Right forelimb (tissue), 1 donor: ENCODE results near the gene MLXIPL.
"Not testable (repeated sequence)": the region's sequence is repeated elsewhere in the genome, so short reads cannot be mapped to it uniquely, and the experiment has no call there.

Experiments
- DNase-seq: peaks from one replicate; pipeline ENCODE4 v3.0.0-alpha.2; 2018

The MLXIPL gene, protein sequence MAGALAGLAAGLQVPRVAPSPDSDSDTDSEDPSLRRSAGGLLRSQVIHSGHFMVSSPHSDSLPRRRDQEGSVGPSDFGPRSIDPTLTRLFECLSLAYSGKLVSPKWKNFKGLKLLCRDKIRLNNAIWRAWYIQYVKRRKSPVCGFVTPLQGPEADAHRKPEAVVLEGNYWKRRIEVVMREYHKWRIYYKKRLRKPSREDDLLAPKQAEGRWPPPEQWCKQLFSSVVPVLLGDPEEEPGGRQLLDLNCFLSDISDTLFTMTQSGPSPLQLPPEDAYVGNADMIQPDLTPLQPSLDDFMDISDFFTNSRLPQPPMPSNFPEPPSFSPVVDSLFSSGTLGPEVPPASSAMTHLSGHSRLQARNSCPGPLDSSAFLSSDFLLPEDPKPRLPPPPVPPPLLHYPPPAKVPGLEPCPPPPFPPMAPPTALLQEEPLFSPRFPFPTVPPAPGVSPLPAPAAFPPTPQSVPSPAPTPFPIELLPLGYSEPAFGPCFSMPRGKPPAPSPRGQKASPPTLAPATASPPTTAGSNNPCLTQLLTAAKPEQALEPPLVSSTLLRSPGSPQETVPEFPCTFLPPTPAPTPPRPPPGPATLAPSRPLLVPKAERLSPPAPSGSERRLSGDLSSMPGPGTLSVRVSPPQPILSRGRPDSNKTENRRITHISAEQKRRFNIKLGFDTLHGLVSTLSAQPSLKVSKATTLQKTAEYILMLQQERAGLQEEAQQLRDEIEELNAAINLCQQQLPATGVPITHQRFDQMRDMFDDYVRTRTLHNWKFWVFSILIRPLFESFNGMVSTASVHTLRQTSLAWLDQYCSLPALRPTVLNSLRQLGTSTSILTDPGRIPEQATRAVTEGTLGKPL

DNA sequence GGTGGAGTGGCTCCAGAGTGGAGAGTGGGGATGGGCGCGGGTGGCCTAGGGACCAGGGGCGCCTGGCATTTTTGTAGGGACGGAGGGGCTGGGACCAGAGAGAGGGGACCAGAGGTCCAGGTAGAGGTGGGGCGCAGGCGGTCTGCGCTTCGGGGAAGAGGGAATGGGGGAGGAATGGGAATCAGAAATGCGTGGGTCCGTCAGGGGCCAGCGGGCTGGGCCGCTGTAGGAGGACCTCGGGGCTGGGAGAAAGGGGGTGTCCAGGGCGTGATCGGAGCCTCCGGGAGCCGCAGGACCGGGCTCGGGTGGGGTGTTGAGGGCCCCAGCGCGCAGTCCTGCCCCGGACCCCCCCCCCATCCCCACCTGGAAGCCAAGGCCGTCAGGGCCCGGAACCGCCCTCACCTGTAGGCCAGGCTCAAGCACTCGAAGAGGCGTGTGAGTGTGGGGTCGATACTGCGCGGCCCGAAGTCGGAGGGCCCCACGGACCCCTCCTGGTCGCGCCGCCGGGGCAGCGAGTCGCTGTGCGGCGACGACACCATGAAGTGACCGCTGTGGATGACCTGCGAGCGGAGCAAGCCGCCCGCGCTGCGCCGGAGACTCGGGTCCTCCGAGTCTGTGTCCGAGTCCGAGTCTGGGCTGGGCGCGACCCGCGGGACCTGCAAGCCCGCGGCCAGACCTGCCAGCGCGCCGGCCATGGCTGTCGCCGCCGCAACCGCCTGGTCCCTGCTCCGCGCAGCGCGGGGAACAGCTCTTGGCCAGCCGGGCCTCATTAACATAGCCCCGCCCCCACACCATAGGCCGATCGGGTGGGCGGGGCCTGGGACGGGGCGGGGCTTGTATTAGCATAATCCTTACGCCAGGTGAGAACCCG, at the start of gene MLXIPL:
Gene MLXIPL (minus strand): TSS at position 725 of the 871 bp plus-strand sequence. CDS start 30 bp downstream, at position 695.
- DNase-seq, result peak; percentile 64

DNA sequence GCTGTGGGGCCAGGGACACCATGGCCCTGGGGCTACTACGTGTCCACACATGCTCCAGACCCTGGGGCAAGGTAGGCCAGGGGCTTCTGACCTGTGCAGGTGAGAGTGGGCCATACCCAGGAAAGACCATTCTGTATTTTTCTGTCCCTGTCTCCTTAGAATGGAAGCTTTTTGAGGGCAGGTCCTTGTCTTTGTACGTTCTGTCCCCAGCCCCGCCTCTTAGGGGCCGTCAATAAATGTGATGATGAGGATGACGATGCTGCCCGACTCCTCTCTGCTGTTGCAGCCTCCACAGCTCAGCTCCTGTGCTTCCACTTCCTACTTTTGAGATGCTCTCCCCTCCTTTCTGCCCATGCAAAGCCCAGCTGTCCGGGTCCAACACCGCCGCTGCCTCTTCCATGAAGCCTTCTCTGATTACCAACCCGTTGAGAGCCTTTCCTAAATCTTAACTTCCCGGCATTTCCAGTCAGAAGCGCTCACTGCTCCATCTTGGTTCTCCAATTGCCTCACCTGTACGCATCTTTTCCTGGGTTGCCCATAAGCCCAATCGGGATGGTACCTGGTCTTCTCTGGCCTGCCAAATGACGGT, 47.6 kb upstream of the MLXIPL start:
- no peak for DNase-seq

DNA sequence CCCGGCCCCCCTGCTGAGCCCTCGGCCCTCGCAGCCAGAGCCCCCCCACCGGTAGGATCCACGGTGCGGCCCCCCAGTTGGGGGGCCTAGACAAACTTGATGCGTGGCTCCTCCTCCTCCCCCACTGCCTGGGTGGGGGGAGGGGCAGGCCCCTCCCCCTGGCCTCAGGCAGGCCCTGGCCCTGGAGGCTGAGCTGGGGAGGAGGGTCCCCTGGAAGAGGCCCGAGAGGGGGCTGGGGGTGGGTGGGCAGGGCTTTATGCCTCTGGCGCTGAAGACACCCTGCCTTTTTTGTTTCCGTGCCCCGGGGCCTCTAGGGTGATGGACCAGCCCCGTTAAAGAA, 47.0 kb upstream of the MLXIPL start:
- DNase-seq, result no peak

DNA sequence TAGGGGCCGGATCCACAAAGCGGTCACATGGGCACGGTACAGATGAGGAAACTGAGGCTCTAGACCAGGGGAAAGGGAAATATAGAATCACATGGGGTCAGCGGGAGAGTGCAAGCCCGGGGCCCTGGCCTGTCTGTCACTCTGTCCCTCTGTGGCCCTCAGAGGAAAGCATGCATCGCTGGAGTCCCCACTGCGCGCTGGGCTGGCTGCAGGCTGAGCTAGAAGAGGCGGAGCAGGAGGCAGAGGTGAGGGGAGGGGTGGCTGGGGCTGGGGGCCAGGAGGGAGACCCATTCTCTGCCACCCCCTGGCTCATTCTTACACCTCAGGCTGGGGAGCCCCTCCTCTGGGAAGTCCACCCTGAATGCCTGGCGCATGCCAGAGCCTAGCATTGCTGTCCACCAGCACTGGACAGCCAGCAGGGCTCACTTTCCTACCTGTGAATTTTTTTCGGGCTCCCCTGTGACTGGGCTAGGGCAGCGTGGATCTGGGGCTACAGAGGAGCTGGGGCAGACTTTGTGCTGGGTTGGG, 45.6 kb upstream of the MLXIPL start:
- no peak for DNase-seq

DNA sequence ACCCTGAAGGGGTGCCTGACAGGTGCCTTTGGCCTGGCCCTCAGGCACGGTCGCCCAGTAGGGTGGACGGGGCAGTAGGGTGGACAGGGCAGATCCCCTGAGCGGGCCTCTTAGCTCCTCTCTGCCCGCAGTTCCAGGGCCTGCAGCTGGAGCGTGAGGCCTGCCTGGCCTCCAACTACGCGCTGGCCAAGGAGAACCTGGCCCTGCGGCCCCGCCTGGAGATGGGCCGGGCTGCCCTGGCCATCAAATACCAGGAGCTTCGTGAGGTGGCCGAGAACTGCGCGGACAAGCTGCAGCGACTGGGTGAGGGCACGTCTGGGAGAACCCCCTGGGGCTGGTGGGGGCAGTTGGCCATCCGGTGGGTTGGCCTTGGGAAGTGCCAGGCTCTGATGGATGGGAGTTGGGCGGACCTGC, 45.0 kb upstream of the MLXIPL start:
- no peak for DNase-seq

DNA sequence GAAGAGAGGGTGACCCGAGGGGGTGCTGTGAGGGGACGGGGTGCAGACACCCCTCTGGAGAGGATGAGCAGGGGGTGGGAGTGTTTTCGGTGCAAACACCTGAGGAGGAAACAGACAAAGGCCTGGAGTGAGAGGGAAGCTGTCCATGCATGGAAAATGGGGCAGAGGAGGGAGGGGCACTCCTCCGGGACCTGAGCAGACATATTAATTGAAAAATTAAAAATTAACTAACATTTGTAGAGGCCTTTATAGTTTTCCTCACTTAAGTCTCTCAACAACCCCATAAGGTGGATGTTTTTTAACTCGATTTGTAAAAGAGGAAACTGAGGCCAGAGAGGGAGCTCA, 44.5 kb upstream of the MLXIPL start:
- DNase-seq, result no peak

DNA sequence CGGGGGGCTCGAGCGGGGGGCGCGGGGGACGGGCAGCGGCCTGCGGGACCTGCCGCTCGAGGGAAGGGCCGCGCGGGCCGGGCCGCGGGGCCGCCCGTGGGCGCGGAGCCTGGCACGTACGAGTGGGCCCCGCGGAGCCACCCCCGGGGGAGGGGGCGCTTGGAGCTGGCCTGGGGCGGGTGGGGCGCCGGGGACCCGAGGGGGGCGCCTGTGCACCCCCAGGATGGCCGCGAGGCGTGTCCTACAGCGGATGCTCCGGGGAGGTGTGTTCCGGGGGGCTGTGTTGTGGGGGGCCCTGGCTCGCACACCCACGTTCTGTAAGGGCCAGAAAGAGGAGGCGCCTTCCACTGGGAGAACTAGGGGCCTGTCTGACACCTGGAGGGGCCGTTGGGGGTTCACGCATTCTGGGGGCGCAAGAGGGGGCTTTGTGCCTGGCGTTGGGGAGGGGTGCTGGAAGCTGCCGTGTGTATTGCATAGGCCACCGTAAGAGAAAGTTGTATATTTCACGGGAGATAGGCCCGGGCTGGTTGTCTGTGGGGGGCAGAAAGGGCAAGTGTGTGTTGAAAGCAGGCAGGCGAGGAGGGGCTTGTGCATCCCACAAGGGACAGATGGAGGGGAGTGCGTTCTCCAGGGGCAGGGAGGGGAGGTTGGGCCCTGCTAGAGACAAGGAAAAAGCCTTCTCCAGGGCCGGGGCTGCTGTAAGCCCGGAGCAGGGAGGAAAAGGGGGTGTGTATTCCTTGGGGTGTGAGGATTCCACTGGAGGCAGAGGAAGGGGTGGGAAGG, 44.0 kb upstream of the MLXIPL start:
- no peak for DNase-seq

DNA sequence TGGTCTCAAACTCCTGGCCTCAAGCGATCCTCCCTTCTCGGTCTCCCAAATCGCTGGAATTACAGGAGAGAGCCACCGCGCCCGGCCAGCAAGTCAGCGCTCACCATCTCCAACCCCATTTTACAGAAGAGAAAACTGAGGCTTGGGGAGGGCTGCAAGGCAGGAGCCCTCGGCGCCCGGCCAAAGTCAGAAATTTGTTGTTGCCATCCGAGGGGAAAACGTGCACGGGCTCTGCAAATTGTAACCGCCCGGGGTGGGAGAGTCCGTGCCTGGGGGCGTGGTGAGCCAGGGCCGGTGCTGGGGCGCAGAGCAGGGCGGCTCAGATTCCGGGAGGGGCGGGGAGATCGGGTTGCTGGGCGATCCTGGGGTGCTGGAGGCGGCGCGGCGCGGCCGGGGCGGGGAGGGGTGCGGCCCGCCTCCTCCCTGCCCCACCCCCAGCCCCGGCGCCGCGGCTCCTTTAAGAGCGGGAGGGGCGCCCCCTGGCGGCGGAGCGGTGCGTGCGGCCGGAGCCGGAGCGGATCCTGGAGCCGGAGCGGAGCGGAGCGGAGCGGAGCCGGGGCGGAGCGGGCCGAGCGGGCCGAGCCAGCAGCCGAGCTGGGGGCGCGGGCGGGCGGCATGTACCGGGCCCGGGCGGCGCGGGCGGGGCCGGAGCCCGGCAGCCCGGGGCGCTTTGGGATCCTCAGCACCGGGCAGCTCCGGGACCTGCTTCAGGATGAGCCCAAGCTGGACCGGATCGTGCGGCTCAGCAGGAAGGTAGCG, 43.2 kb upstream of the MLXIPL start, which contains the start of gene VPS37D:
Gene VPS37D (plus strand): TSS at position 488 of the 759 bp plus-strand sequence. CDS start 128 bp downstream, at position 616.
- DNase-seq, result peak; percentile 95

DNA sequence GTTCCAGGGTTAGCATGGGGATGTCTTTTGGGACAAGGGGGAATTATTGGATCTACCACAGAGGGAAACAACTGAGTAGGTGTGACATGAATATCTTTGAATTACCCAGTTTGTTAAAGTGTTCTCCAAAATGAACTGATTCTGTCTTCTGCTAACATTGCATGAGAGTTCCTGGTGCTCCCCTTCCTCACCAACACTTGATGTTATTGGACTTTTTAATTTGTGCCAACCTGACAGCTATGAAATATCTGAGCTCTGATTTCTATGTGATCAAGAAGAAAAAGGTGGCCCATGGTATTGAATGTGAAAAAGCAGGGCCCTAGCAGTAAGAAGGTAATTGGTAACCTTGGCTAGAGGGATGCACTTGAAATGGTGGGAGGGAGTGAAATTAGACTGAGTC, 38.7 kb upstream of the MLXIPL start:
- DNase-seq, result no peak

DNA sequence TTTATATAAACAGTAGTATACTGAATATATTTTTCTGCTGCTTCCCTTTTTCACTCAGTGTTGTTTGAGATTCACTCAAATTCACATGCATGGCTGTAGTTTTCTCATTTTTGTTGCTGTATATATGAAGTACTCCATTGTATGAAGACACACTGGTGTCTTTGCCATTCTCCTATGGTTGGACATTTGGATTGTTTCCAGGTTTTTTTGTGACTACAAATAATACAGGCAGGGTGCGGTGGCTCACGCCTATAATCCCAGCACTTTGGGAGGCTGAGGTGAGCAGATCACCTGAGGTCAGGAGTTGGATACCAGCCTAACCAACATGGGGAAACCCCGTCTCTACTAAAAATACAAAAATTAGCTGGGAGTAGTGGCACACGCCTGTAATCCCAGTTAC, 36.3 kb upstream of the MLXIPL start:
- not testable (repeated sequence) for DNase-seq

DNA sequence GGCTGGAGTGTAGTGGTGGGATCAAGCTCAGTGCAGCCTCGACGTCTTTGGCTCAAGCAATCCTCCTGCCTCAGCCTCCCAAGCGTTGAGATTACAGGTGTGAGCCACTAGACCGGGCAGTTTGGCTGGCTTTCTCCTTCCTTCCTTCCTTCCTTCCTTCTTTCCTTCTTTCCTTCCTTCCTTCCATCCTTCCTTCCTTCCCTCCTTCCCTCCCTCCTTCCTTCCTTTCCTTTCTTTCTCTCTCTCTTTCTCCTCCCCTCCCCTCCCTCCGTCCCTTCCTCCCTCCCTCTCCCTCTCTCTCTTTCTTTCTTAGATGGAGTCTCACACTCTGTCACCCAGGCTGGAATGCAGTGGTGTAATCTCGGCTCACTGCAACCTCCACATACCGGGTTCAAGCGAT, 35.7 kb upstream of the MLXIPL start:
- DNase-seq, result no peak

DNA sequence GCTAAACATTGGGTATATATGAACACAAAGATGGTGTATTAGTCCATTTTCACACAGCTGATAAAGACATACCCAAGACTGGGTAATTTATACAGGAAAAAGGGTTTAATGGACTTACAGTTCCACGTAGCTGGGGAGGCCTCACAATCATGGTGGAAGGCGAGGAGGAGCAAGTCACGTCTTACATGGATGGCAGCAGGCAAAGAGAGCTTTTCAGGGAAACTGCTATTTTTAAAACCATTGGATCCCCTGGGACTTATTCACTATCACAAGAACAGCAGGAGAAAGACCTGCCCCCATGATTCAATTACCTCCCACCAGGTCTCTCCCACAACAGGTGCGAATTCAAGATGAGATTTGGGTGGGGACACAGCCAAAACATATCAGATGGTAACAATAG, 31.0 kb upstream of the MLXIPL start:
- DNase-seq, result not testable (repeated sequence)

DNA sequence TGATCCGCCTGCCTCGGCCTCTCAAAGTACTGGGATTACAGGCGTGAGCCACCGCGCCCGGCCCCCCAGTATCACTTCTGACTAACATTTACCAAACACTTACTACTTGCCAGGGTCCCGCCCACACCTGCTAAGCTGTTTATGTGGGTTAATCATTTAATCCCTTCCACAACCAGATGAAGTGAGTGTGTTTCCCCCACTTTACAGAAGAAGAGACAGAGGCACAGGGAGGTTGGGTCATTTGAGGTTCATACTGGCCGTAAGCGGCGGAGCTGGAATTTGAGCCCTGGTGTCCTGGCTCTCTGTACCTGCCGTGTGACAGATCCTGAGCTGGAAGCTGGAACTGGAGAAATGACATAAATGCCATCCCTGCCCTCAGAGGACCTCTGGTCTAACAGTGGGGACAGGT, 28.2 kb upstream of the MLXIPL start:
- no peak for DNase-seq

DNA sequence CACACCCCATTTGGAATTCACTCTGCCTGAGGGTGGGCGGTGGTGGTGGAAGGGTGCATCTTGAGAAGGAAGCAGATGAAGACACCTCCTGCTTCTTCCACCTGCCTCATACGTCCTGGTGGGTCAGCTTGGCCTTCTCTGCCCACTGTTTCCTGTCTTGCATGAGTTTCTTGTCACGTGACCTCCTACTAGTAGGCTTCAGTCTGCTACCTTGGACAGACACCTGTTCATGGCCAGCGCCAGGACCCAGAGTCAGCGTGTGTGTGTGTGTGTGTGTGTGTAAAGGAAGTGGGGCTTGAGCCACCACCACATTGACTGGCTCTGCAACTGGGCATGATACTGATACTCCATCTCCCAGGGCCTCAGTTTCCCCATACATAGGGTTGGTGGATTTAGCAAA, 26.2 kb upstream of the MLXIPL start:
- DNase-seq, result no peak

DNA sequence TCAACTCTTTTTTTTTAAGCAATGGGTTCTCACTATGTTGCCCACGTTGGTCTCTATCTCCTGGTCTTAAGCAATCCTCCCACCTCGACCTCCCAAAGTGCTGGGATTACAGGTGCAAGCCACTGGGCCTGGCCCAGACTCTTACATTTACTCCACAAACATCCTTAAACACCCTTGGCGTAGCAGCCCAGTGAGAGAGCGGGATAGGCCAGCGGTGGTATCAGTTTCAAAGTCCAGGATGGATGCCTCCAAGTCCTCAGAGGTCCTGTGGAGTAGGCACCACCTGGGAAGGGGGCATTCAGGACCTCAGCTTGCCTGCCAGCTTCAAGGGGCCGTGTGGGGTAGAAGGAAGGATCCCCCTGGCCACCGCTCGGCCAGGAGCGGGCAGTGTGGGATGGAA, 25.3 kb upstream of the MLXIPL start:
- no peak for DNase-seq

DNA sequence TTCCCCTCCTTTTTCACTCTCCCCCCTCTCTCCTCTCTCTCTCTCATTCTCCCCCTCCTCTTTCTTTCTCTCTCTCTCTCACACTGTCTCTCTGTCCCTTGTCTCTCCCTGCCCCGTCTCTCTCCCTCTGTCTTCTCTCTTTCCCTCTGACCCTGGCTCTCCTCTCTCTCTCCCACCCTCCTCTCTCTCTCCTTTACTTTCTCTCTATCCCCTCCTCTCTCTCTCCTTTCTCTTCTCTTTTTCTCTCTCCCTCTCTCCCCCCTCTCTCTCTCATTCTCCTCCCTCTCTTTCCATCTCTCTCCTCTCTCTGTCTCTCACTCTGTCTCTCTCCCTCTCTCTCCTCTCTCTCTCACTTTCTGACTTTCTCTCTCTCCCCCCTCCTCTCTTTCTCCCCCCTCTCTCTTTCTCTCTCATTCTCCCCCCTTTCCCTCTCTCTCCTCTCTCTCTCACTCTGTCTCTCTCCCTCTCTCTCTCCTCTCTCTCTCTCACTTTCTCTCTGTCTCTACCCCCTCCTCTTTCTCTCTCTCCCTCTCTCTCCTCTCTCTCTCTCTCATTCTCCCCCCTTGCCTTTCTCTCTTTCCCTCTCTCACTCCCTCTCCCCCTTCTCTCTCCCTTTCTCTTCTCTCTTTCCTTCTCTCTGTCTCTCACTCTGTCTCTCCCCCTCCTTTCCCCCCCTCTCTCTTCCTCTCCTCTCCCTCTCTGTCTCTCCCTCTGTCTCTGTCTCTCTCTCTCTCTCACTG, 24.4 kb upstream of the MLXIPL start:
- DNase-seq, result no peak

DNA sequence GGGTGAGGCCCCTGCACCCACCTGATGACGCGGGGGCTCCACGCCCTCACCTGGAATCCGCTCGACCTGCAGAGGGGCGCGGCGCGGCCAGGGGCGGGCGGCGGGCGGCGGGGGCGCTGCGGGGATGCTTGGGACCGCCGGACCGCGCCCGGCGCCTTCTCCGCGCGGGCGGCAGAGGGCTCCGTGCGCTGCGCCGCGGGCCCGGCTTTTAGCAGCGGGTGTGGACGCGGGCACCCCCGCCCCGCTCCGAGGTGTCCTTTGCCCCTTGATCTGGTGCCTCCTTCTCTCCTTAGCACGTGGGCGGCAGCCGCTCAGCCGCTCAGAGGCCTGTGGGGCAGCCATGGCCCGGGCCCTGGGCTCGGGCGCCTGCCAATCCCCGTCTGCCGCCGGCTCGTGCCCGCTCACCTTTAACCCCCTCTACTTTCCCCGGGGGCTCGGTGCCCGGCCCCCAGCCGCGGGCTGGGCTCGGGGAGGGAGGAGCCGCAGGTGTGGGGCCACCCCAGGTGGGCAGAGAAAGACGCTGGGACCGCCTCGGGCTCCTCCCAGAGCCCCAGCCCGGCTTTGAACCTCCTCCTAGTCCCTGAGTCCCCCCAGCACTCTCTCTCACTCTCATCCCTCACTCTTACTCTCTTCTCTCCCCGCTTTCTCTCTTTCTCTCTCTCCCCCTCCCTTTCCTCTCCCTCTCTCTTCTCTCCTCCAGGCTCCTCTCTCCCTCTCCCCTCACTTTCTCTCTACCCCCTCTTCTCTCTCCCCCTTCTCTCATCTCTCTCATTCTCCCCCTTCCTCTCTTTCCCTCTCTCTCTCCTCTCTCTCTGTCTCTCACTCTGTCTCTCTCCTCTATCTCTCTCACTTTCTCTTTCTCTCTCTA, 23.6 kb upstream of the MLXIPL start:
- no peak for DNase-seq

DNA sequence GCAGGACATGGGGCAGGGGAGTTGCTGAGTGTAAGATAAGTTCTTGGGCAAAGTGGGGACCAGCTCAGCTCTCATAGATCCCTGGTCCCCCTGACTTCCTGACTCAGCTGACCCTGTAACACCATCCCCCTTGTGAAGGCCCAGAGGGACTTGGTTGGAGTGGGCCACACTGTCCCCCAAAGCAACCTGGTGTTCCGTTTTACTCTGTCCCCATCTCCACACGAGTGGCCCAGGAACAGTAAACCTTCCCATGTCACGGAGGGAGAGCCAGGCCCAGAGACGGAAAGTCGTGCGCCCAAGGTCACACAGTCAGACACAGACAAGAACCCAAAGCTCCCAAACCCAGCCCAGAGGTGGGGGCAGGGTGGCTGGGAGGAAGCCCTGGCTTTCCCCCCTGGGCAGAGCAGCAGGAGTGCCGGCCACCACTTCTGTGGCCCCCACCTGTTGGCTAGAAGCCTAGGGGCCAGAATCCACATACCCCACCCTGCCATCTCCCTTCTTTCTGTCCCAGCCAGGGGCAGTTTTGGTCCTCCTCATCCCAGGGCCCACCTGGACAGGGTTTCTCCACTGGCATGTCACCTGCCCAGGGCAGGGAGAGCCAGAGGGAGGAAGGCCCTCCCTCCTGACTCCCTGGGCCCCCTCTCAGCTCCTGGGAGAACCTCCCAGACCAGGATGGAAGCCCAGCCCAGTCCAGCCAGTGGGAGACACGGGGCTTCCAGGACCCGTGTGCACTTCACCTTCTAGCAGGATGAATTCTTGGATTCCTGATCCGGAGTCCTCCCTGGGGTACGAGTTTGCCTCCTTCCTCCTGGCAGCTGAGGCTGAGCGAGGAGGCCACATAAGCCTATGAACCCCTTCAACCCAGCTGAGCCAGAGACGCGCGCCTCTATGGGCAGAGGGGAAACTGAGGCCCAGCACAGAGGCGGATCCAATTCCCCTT, 22.7 kb upstream of the MLXIPL start:
- DNase-seq, result no peak
